ENCODE results near the gene ACKR1.

DNA sequence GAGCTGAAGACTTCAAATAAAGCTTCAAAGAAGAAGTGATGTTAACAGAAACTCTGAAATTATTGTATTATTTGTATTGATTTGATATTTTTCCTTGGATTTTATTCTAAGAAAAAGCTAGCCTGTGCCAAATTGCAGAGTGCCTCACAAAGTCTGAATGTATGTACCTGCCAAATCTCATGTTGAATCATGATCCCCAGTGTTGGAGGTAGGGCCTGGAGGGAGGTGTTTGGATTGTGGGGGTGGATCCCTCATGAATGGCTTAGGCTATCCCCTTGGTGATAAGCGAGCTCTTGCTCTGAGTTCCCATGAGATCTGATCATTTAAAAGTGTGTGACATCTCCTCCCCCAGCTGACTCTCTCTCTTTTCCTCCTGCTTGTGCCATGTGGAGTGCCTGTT is 43.6 kb downstream of the ACKR1 start:
- TF ChIP-seq, protein P1, sequence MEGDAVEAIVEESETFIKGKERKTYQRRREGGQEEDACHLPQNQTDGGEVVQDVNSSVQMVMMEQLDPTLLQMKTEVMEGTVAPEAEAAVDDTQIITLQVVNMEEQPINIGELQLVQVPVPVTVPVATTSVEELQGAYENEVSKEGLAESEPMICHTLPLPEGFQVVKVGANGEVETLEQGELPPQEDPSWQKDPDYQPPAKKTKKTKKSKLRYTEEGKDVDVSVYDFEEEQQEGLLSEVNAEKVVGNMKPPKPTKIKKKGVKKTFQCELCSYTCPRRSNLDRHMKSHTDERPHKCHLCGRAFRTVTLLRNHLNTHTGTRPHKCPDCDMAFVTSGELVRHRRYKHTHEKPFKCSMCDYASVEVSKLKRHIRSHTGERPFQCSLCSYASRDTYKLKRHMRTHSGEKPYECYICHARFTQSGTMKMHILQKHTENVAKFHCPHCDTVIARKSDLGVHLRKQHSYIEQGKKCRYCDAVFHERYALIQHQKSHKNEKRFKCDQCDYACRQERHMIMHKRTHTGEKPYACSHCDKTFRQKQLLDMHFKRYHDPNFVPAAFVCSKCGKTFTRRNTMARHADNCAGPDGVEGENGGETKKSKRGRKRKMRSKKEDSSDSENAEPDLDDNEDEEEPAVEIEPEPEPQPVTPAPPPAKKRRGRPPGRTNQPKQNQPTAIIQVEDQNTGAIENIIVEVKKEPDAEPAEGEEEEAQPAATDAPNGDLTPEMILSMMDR (IDR thresholded peaks at IDR 0.05), result no peak
- TF ChIP-seq POLR2A (IDR thresholded peaks at IDR 0.05), result no peak
